Testis (tissue), 2 donors: Measurements from ENCODE around the gene TMEM167A.

Experiments
- CTCF ChIP-seq, 3 experiments: fragments of 450-650 bp in 2 of 3; fragments of 200-600 bp in 1 of 3; sonication (generic) in 1 of 3; IDR thresholded peaks; one replicate each; pipeline ENCODE4 v1.5.1; 2016 to 2019; ENCODE audit warnings: antibody characterized with exemption in 3 of 3, mild to moderate bottlenecking in 2 of 3, moderate library complexity in 1 of 3
- POLR2A ChIP-seq: fragments of 450-650 bp; IDR thresholded peaks from one replicate; pipeline ENCODE4 v1.6.1; 2017; ENCODE audit warnings: antibody characterized with exemption, mild to moderate bottlenecking, moderate library complexity

- no peak for TF ChIP-seq CTCF (IDR thresholded peaks at IDR 0.05)
- TF ChIP-seq POLR2A: no peak
These were observed 50.7 kb downstream of the TMEM167A start for GRCh38 chr5:83026516-83026915.
